Cardiac fibroblast (primary cell): ENCODE measurements around the gene TRIM31.
A peak's percentile ranks its signal among the peaks of the same experiment; 100 is the strongest.

ENCODE experiments used
- DNase-seq, 2 donors: peaks; one replicate each; pipeline versions ENCODE4 v3.0.0 to v3.0.0-alpha.2; 2010; ENCODE audit warnings: low read depth in 2 of 2
- H3K4me3 ChIP-seq, 2 donors: replicated peaks in 1 of 2; 1 replicate in 1 of 2; 2 replicates in 1 of 2; pipeline ENCODE4 v1.5.1; 2011; ENCODE audit warnings: low read depth in 2 of 2, low read length in 2 of 2, mild to moderate bottlenecking in 2 of 2, moderate library complexity in 1 of 2
- TF ChIP-seq, protein P1 (sequence below): IDR thresholded peaks from one replicate; pipeline ENCODE4 v1.5.1; 2011; ENCODE audit warnings: low read depth, mild to moderate bottlenecking, low read length, inconsistent platforms

TRIM31 gene

DNA sequence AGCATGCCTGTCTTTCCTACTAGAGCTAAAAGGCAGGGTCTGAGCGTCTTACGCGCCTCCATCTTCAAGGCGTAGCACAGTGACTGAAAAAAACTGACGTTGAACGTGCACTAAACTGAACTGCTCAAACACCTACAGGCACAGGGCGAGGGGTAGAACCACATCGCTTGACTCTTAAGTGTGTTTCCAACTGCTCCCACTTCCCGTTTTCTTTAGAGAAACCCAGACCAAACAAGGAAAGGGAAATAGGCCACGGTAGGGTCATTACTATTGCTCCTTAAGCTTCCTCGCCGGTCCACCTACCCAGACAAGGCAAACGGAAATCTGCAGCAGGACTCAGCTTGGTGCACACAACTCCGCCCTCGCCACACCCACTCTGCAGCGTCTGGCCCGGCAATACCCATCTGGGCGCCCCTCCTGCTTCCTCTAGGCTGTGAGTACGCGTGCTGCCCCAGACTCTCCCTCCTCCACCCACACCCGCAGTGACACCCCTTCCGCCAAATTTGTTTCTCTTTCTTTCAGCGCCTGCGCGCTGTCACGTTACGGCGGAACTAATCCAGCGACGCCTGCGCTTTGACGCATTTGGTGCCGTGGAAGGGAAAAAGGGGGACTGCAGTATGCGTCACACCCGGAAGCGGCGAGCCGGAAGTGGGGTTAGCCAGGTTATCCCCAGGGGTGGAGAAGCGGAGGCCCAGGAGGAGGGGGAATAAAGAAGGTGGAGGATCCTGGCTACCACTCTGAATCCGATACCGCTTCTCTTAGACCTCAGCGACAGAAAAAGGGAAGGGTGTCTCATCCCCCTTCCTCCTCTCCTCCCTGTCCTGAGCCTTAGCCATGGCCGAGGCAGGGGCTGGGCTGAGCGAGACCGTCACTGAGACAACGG, 46.1 kb downstream of the TRIM31 start, which contains the start of gene PPP1R11:
Gene PPP1R11, plus strand, starts transcription at position 622 of the 883 bp plus-strand sequence. Its CDS starts 213 bp downstream, at position 835.
- DNase-seq: peak; percentile 99
- H3K4me3 ChIP-seq: peak within 1 kb of the TSS; percentile 62 to 69
- TF ChIP-seq, protein P1, sequence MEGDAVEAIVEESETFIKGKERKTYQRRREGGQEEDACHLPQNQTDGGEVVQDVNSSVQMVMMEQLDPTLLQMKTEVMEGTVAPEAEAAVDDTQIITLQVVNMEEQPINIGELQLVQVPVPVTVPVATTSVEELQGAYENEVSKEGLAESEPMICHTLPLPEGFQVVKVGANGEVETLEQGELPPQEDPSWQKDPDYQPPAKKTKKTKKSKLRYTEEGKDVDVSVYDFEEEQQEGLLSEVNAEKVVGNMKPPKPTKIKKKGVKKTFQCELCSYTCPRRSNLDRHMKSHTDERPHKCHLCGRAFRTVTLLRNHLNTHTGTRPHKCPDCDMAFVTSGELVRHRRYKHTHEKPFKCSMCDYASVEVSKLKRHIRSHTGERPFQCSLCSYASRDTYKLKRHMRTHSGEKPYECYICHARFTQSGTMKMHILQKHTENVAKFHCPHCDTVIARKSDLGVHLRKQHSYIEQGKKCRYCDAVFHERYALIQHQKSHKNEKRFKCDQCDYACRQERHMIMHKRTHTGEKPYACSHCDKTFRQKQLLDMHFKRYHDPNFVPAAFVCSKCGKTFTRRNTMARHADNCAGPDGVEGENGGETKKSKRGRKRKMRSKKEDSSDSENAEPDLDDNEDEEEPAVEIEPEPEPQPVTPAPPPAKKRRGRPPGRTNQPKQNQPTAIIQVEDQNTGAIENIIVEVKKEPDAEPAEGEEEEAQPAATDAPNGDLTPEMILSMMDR: no peak

GRCh38 chr6:30066082-30066481, 46.8 kb downstream of the TRIM31 start:
- TF ChIP-seq, protein P1: no peak
- peak overlapping the region; percentile 62 to 69 for H3K4me3 ChIP-seq
- DNase-seq: no peak

- no peak overlapping the region for H3K4me3 ChIP-seq
- TF ChIP-seq, protein P1: no peak
- DNase-seq: no peak
Measured at GRCh38 chr6:30063315-30063714, 49.6 kb downstream of the TRIM31 start.

GRCh38 chr6:30062471-30063178, 50.3 kb downstream of the TRIM31 start:
- TF ChIP-seq, protein P1: no peak
- no peak for DNase-seq
- no peak overlapping the region for H3K4me3 ChIP-seq

- peak in 1 of 2 donors; percentile 39 for DNase-seq
- peak overlapping the region; percentile 75 to 84 for H3K4me3 ChIP-seq
- TF ChIP-seq, protein P1: no peak
Measured at GRCh38 chr6:30061858-30062458, 50.9 kb downstream of the TRIM31 start.

GRCh38 chr6:30061092-30061857, 51.6 kb downstream of the TRIM31 start, which contains the start of gene POLR1H:
TSS of gene POLR1H (plus strand) at chr6:30061265. CDS start at chr6:30061525, 260 bp downstream.
- TF ChIP-seq, protein P1: no peak
- peak within 1 kb of the TSS; percentile 75 to 84 for H3K4me3 ChIP-seq
- peak; percentile 97 for DNase-seq
